NCI-H1930 (cell line): ENCODE data around the gene PKIG.
"Not testable (repeated sequence)": the region's sequence is repeated elsewhere in the genome, so short reads cannot be mapped to it uniquely, and the experiment has no call there.

Experiments
- DNase-seq, 2 experiments: peaks; one replicate each; lab custom pipeline; 2025; lab: John Stamatoyannopoulos, UW

The PKIG gene

GRCh38 chr20:44572551-44573500, 9.6 kb upstream of the PKIG start:
- no peak for DNase-seq

- no peak for DNase-seq
Measured at GRCh38 chr20:44573501-44573869, 8.9 kb upstream of the PKIG start.

- DNase-seq = no peak
Measured at GRCh38 chr20:44574372-44574771, 8.0 kb upstream of the PKIG start.

- DNase-seq = no peak
Measured at GRCh38 chr20:44576297-44576696, 6.1 kb upstream of the PKIG start.

GRCh38 chr20:44579313-44580081, 2.9 kb upstream of the PKIG start:
- DNase-seq = no peak

- no peak for DNase-seq
Measured at GRCh38 chr20:44580581-44581268, 1.7 kb upstream of the PKIG start.

- no peak for DNase-seq
Measured at GRCh38 chr20:44581515-44581914, 864 bp upstream of the PKIG start.

GRCh38 chr20:44583157-44583556, 778 bp downstream of the PKIG start:
- no peak for DNase-seq

GRCh38 chr20:44584162-44584561, 1.8 kb downstream of the PKIG start:
- DNase-seq = no peak

- DNase-seq = no peak
Measured at GRCh38 chr20:44585057-44585963, 2.9 kb downstream of the PKIG start.

GRCh38 chr20:44586289-44586911, 4.0 kb downstream of the PKIG start:
- DNase-seq = no peak

- no peak for DNase-seq
Measured at GRCh38 chr20:44587035-44587980, 4.9 kb downstream of the PKIG start.

GRCh38 chr20:44588321-44588720, 5.9 kb downstream of the PKIG start:
- DNase-seq = not testable (repeated sequence)

- DNase-seq = no peak
Measured at GRCh38 chr20:44589537-44589936, 7.2 kb downstream of the PKIG start.

GRCh38 chr20:44590980-44591778, 8.8 kb downstream of the PKIG start:
- no peak for DNase-seq

GRCh38 chr20:44592366-44592765, 10.0 kb downstream of the PKIG start:
- DNase-seq = no peak

GRCh38 chr20:44593751-44594150, 11.4 kb downstream of the PKIG start:
- DNase-seq = no peak

- DNase-seq = no peak
Measured at GRCh38 chr20:44594730-44595129, 12.4 kb downstream of the PKIG start.

- DNase-seq = no peak
Measured at GRCh38 chr20:44596010-44596409, 13.6 kb downstream of the PKIG start.
